GM12878 (cell line): ENCODE measurements around the gene ERC2.

ENCODE experiments used
- CBFB ChIP-seq: IDR thresholded peaks from 2 replicates; pipeline ENCODE4 v1.6.1; 2016; ENCODE audit warnings: antibody characterized with exemption, low read depth
- HDGF ChIP-seq: fragments of 450-650 bp; IDR thresholded peaks from 2 replicates; pipeline ENCODE4 v1.6.1; 2016; ENCODE audit warnings: antibody characterized with exemption
- JUNB ChIP-seq: IDR thresholded peaks from 2 replicates; pipeline ENCODE4 v1.6.1; 2016; ENCODE audit warnings: antibody characterized with exemption, mild to moderate bottlenecking
- POLR2A ChIP-seq: IDR thresholded peaks from 2 replicates; pipeline ENCODE4 v1.6.1; 2011; ENCODE audit warnings: low read depth, mild to moderate bottlenecking, low read length
- SPI1 ChIP-seq: IDR thresholded peaks from 2 replicates; pipeline ENCODE4 v1.6.1; 2011; ENCODE audit warnings: low read depth, mild to moderate bottlenecking, low read length, moderate library complexity, borderline replicate concordance; ENCODE audit not compliant: insufficient read depth
- ZNF24 ChIP-seq: fragments of 450-650 bp; IDR thresholded peaks from 2 replicates; pipeline ENCODE4 v1.6.1; 2017; ENCODE audit warnings: antibody characterized with exemption, mild to moderate bottlenecking
- TF ChIP-seq, protein P1 (sequence below), 3 experiments: IDR thresholded peaks in 2 of 3; conservative IDR thresholded peaks in 1 of 3; 2 replicates each; pipeline ENCODE4 v1.5.1; 2011; ENCODE audit warnings: low read depth in 3 of 3, low read length in 3 of 3, mild to moderate bottlenecking in 3 of 3, control low read depth in 2 of 3, moderate library complexity in 2 of 3, inconsistent platforms in 1 of 3, mixed read lengths in 1 of 3; ENCODE audit not compliant: control insufficient read depth in 2 of 3, insufficient read depth in 1 of 3; ENCODE audit errors: extremely low read depth in 1 of 3

DNA sequence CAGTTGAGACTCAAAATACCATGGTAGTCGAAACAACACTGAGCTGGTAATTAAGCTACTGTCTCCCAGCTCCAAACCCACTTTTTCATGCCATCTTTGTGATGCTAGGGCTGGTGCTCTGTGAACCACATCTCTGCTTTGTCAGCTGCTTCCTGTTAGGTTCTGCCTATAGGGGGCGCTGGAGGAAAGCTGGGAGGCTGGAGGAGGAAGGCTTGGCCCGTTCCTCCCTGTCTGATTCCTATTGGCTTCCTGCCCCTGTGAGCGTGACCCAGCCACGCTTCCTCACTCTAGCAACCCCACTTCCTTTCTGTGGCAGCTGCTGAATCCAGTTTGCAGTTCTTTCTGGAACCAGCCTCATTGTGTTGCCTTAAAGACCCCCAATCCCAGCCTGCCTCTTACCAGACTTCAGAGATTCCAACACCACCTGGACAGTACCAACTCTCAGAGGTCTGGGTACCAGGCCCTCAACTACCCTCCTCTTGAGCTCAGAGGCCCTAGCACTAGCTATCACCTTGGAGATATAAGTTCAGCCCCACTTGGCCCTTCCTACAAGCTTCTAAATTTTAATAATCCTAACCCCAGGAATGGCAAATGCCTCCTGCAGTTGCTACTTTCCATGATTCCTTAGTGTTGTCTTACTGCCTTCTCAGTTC lies 120.9 kb downstream of the ERC2 start:
- TF ChIP-seq CBFB (no peak), HDGF (no peak), ZNF24 (no peak), POLR2A (no peak), SPI1 (no peak), JUNB (no peak)
- TF ChIP-seq, protein P1, sequence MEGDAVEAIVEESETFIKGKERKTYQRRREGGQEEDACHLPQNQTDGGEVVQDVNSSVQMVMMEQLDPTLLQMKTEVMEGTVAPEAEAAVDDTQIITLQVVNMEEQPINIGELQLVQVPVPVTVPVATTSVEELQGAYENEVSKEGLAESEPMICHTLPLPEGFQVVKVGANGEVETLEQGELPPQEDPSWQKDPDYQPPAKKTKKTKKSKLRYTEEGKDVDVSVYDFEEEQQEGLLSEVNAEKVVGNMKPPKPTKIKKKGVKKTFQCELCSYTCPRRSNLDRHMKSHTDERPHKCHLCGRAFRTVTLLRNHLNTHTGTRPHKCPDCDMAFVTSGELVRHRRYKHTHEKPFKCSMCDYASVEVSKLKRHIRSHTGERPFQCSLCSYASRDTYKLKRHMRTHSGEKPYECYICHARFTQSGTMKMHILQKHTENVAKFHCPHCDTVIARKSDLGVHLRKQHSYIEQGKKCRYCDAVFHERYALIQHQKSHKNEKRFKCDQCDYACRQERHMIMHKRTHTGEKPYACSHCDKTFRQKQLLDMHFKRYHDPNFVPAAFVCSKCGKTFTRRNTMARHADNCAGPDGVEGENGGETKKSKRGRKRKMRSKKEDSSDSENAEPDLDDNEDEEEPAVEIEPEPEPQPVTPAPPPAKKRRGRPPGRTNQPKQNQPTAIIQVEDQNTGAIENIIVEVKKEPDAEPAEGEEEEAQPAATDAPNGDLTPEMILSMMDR (IDR thresholded peaks at IDR 0.05 in 2 of 3, conservative IDR thresholded peaks at IDR 0.05 in 1 of 3; ENCODE audit: control insufficient read depth in 2 of 3, extremely low read depth in 1 of 3, insufficient read depth in 1 of 3, low read depth in 3 of 3, low read length in 3 of 3): peak; percentile 35 to 56 (median 55); a peak in 4 of 6 replicates
